NCI-H2171 (cell line): ENCODE results near the gene DUSP2.
A peak's percentile ranks its signal among the peaks of the same experiment; 100 is the strongest.
"Not testable (repeated sequence)": the region's sequence is repeated elsewhere in the genome, so short reads cannot be mapped to it uniquely, and the experiment has no call there.

Source experiments
- DNase-seq: peaks from one replicate; lab custom pipeline; 2025; lab: John Stamatoyannopoulos, UW

The DUSP2 gene

DNA sequence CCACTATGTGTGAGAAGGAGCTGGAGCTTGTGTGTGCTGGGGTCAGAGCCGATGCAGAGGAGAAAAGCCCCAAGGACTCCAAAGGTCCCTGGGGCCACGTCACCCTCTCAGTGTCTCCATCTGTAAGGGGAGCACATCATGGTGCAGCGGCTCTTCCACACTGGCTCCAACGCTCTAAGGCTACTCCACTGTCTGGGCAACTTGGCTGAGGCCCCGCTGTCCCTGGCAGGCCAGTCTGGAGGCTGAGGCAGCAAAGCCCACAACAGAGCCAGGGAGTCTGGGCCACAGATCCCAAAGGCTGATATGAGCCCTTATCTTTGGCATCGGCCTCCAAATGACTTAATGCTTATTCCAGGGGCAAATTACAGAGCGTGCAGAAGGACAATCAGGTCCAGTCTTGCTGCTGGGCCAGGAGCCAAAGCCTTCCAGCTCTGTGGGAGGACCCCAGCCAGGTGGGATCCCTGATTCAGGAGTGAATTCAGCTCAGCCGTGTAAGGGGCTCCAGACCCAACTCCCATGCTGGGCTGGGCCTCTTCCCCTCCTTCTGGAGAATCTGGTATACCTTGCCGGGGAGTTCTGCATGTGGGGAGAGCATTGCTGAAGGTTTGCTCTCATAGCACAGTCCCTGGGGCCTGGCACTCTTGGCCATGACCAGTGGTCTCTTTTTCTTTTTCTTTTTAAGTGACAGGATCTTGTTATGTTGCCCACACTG is 1.8 kb upstream of the DUSP2 start:
- DNase-seq = no peak

DNA sequence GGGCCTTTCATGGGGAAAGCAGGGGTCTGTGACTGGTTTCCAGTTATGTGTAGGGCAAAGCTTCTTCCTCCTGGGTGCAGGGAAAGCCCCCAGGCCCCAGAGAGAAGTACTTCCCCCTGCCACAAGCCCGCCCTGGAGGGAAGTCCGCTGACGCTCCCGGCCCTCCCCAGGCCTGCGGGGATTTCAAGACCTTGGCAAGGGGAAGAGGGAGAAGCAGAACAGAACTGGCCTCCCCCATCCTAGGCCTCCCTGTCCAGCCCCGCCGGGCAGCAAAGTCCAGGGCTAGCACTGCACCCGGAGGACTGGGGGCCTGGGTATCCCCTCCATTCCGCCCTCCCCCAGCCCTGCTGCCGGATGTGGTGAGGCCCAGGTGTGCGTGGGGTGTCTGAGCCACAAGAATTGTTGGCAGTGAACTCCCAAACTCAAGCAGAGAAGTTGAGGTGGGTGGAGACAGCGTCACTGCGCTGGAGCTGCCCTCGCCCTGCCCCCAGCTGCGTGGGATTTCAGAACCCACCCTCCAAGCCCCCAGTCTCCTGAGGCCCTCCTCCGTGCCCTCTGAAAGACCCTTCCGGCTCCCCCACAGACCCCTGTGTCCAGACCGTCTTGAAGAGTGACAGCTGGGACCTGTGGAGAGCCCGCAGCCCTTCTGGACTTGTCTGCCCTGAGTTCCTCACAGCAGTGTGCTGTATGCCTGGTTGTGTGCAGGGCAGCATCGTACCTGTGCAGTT is 1.1 kb upstream of the DUSP2 start:
- DNase-seq = no peak

DNA sequence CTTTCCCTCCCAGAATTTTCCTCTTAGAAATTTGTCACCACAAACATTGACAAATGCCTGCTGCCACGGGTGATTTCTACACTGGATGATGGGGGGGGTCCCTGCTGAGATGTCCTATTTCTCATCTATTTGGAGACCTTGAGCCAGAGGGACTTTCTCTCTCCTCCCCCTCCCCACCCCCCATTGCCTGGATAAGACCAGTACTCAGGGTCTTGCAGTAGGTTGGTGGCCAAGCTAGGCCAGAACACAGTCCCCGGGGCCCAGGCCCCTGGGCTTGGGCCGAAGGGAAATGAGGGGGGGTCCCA is 560 bp upstream of the DUSP2 start:
- DNase-seq = no peak

DNA sequence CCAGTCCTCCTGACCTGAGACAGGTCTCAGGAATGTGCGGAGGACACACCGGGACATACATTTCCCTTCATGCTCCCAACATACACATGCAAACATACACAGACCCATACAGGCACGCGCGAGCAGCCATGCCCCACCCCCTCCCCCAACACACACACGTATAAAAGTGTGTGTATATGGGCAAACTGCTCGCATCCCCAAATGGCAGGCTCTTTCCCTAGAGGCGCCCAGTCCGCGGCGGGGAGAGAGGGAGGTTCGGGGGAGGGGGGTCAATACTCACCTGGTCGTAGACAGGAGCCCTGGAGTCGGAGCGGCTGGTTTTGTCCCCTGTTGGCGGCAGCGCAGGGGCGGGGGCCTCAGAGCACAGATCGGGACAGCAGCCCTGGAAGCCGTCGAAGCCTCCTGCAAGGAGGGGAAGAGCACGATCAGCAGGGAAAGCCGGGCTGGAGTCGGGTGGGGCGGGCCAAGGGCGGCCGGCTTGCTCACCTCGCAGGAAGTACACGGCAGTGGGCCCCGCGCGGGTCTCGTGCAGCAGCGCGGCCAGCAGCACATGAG is 682 bp downstream of the DUSP2 start:
- no peak for DNase-seq

DNA sequence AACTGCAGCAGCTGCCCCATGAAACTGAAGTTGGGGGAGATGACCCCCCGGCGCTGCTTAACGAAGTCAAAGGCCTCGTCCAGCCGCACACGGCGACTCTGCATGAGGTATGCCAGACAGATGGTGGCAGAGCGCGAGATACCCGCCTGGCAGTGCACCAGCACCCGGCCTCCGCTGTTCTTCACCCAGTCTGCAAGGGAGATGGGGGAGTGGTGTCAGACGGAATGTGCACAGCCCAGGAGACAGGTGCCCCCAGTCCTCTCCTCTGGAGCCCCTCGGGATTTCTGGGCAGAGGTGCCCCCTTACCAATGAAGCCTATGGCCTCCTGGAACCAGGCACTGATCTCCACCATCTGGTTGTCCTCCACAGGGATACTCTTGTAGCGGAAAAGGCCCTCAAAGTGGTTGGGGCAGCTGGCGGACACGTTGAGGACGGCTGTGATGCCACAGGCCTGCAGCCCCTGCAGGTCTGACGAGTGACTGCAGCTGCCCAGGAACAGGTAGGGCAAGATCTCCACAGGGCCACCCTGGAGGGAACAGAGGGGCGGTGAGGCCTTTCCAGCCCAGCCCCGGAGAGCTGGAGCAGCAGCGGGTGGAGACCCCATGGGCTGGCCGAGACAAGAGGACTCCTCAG is 1.3 kb downstream of the DUSP2 start:
- peak; percentile 50 for DNase-seq

DNA sequence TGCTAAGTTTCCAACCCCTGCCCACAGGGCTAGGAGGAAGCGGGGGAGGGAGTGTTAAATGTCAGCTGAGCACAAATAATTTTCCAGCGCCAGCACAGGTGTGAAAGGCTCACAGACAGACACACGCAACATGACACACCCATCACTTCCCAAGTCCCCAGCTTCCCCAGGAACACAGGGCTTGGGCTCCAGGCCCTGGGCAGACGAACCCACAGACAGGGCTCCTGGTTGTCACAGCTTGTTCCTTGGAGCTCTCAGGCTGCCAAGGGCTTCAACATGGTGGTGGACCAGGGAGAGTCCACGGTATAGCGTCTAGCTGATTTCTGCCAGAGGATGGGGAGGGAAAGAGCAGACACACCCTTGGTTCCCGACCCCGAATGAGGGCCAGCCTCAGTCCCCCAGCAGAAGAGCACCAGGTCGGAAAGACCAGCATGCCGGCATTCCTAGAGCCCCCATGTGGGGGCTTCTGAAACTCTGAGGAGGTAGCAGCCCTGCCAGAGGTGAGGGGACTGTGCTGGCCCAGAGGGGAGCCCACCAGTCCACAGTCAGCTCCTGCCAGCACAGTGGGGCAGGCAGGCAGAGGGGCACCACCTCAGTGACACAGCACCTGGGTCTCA is 1.9 kb downstream of the DUSP2 start:
- DNase-seq = no peak

DNA sequence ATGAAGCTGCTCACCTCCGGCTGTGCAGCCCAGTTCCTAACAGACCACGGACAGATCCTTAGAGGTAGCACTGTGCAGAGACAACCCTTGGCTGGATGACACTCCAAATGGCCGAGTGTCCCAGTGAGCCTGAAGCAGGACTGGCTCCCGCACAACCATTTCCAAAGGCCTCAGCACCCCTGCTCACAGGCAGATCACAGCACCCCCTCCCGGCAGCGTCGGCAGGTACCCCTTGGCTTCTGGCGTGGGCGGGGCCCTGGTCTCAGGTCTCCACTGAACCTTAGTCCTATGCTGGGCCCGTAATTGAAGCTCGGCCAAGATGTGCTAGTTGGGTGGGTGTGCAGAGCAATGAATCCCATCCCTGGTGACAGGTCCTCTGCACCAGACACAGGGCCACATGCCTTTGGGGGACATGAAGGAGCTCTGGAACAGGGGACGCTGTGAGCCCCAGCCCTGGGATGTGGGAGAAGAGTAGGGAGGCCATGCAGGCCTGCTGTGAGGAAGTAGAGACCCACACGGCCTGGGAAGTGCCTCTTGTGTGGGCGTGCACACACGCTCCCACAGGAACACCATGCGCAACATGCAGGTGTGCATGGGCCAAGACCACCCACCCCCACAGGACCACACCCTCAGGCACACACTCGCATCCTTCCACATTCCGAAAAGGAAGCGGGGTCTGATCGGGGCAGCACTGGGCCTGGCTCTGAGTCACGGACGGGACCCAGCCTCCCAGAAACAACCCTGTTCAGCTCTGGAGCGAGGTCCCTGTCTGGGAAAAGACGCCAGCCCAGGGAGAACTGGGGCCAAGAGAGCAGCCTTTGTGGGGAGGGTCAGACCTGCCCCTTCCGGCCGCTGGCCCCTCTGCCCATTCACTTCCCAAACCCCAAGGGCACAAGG is 2.8 kb downstream of the DUSP2 start:
- no peak for DNase-seq

DNA sequence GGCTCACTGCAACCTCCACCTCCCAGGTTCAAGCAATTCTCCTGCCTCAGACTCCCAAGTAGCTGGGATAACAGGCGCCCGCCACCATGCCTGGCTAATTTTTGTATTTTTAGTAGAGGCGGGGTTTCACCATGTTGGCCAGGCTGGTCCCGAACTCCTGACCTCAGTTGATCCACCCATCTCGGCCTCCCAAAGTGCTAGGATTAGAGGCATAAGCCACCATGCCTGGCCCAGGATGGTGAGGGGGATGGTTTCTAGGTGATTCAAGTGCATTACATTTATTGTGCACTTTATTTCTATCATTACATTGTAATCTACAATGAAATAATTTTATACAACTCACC is 3.6 kb downstream of the DUSP2 start:
- not testable (repeated sequence) for DNase-seq

DNA sequence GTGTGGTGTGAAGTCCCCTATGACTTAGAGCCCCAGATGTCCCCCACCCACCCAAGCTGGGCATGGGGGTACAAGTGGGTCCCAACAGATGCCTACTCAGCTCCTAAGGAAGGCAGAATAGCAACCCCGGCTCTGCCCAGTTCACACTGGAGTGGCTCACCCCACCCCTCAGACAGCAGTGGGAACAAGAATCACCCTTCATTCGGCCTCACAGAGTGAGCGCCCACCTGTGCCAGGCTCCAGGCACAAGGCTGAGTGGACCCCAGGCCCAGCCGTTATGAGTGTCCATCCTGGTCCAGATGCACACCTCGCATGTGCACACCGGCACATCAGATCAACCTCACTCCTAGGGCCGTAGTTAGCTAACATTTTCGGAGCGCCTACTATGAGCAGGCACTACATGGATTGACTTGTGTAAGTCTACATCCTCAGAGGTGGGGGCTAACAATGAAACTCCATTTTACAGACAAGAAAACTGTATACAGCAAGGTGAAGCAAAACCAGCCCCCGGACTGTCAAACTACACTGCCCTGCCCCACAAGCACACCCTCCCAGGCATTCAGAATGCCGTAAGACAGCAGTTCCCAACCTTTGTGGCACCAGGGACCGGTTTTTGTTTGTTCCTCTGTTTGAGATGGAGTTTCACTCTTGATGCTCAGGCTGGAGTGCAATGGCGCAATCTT is 4.2 kb downstream of the DUSP2 start:
- no peak for DNase-seq

DNA sequence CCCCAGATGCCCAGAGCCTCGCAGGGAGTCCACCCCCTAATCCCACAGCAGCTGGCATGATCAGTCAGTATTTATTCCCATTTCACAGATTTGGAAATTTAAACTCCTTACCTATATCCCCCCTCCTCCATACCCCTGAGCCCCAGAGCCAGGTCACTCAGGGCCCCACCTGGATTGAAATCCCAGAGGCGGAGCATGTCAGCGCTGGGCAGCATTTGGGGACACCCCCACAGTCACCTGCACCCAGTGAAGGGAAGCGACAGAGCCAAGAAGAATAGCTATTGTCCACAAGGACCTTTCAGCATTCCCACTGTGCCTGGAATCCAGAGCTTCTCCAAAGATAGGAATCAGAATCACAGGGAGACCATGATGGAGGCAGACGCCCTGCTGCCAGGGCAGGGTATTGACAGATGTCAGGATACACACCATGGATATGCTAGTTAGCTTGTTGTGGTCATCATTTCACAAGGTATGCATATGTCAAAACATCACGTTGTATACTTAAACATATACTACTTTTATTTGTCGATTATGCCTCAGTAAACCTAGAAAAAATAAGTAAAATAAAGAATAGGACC is 6.0 kb downstream of the DUSP2 start:
- no peak for DNase-seq

DNA sequence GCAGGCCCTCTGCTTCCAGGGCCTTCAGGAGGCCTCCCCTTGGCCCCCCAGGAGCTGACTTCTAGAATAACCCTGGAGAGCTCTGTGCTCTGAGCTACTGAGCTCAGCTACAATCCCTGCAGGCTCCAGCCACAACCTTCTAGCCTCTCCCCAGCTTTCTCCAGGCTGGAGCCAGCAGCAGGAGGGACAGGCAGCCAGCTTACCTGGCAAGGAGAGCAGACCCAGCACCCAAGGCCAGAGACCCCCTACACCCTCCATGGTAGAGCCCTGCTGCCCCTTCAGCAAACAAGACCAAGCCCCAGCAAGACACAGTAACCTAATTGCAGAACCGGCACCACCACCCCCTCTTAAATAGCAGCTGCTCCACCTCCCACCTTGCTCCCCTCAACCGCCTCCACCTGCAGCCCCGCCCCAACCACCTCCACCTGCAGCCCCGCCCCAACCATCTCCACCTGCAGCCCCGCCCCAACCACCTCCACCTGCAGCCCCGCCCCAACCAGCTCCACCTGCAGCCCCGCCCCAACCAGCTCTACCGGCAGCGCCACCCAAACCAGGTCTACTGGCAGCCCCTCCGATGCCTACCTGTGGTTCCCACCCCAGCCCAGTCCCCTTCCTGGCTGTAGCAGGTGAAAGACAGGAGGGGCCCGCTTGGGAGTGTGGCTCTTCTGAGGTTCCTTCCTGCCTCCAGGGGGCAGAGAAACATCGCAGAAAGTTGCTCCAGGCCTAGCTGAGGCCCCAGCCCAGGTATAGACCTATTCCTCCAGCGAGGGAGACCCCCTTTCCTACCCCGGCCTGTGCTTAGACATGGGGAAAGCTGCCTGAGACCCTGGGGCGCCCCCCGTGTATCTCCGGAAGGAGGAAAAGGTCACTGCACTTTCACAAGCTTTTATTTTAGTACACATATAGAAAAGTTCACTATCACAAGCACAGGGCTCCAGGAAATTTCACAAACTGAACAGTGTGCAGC is 6.8 kb downstream of the DUSP2 start, which contains the start of gene ASTL:
ASTL (minus strand) TSS at position 324 of the 967 bp plus-strand sequence; CDS start at position 258, 66 bp downstream.
- DNase-seq = no peak

DNA sequence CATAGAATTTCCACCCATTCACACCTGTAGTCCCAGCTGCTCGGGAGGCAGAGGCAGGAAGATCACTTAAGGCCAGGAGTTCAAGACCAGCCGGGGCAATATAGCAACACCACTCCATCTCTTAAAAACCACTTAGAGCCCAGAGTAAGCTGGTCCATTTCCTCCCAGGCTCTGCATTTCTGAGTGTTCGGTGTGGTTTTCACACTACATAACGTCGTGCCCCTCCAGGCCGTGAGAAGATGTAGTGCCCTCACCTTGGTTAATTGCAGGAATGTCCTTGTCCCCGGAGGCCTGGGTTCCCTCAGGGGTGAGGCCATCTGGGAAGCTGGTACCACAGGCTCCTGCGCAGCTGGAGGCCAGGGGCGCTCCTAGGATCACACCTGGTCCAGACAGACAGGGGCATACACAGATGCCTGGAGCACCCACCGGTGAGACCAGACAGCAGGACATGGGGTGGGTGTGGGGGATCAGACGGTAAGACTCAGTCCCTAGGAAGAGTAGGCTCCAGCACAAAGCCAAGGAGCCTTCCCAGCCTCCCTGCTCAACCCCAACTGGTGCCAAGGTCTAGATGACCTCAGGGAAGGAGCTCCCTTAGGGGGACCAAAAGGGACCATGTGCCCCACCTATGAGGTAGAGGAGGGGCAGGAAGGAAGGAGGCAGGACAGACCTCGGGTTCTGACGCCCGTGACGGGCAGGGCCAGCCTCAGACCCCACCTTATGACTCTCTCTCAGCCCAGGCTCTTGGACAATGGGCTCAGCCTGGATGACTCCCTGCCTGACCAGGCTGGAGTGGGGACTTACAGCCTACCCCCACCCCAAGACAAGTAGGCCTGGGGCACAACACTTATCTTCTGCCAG is 7.7 kb downstream of the DUSP2 start:
- no peak for DNase-seq

DNA sequence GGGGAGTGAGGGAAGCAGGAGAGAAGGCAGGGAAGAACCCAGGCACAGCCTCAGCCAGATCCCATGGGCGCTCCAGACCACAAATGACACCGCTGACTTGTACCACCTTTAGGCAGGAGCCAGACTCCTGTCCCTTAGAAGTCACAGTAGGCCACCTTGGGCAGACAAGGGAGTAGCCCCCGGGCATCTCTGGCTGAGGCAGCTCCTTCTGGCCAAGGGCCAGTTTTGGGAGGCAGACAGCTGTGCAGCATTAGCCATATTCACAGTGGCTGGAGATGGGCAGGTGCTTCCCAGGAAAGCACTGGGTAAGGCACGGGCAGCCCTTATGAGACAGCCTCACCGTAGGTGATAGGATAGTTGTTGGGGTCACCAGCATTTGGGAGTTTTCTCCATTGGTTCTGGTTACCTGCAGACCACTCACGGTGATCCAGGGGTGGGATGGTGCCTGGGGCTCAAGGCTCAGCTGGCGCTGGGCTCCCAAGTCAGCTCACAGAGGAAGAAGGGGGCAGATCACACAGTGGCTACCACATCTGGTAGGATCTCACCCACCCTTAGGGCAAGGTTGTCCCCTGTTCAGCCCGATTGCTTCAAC is 9.0 kb downstream of the DUSP2 start:
- no peak for DNase-seq

DNA sequence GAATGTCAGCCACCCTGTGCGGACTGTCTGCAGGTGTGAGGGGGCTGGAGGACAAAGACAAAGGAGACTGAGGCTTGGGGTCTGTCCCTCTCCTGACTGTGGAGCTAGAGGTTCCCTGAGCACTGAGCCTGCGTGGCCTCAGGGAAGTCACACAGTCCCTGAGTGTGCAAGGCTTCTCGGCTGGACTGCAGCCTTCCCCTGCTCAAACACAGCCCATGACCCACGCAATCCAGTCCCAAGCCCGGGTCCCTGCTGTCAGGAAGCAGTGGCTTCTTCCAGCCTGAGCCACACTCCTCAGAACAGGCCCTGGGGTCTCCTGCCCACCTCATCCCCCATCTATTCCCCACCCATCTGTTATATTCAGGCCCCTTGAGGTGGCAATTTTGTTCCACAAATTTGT is 9.6 kb downstream of the DUSP2 start:
- DNase-seq = no peak

DNA sequence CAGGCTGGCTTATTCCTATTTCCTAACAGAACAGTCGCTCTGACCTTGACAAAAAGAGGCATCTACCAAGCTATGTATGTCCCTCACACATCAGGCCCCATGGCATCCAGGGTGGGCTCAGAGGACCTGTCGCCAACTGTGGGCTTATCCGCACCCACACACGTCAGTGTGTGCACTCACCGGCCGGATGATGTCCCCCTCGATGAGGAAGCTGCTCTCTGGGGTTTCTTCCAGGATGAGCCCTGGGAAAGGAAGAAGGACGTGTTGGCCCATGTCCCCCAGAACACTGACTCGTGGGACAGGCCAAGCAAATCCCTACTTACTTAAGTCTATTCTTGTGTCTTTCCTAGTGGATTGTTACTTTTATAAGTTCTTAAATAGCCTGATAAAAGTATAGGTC is 10.1 kb downstream of the DUSP2 start:
- no peak for DNase-seq

DNA sequence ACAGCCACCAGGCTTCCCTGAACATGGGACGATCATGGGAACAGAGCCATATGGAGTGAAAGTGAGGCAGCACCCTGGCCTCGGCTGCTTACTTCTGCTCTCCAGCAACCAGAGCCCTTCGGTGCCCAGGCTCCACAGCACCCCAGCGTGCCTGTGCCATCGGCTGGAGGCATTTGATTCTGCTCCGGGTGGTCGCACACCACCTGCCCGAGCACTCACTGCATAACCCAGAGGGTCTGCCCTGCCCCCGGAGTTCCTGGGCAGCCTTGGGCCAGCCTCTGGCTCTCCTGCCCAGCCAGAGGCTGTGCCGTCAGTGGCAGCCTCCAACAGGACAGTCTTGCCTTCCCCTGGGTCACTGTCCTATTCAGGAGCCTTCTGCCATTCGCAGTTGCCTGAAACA is 10.8 kb downstream of the DUSP2 start:
- DNase-seq = no peak

DNA sequence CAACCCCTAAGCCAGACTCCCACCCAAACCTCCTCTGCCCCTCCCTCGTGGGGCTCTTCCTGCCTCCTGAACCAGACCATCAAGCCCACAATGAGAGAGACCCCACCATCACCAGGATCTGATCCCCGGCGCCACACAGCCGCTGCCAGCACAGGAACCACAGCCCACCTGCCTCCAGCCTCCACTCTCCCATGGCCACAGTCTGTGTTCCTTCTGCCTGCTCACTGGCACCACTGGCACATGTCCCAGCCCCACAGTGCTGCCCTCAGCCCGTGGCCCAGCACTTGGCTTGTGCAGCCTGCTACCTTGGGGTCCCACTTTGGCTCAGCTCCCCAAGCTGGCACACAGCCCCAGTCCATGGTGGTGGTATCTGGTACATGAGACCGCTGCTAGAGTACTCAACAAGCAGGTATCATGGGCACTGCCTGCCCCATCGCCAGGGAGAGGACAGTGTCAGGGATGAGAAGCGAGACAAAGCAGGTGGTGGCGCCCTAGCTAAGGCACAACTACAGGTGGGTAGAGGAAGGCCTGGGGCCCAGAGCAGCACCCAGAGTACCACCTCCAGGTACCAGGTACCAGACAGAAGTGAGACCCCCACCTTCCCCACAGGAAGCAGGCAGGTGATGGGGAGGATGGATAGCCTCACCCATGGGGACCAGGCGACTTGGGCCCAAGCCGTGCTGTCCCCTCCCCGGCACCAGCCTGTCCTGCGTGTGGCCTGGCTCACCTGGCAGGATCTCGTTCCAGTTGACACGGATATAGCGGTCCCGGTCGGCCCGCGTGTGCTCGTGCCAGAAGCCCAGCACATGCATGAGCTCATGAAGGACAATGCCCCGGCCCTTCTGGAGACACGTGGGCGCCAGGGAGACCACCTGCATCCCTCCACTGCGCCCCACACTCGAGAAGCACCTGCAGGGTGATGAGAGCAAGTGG is 13.2 kb downstream of the DUSP2 start:
- no peak for DNase-seq
